GM21381 (cell line): Measurements from ENCODE around the gene RDH13.
"Not testable (repeated sequence)": the region's sequence is repeated elsewhere in the genome, so short reads cannot be mapped to it uniquely, and the experiment has no call there.

Experiments used
- ATAC-seq: cut with Tn5 transposase; IDR thresholded peaks from one replicate; pipeline ENCODE4 v1.9.1; 2021; ENCODE audit warnings: mild to moderate bottlenecking, moderate library complexity; ENCODE audit not compliant: unreplicated experiment

RDH13 gene

GRCh38 chr19:55018633-55019032 lies 44.3 kb downstream of the RDH13 start:
- ATAC-seq: no peak

GRCh38 chr19:55018216-55018615 lies 44.7 kb downstream of the RDH13 start:
- ATAC-seq: no peak

DNA sequence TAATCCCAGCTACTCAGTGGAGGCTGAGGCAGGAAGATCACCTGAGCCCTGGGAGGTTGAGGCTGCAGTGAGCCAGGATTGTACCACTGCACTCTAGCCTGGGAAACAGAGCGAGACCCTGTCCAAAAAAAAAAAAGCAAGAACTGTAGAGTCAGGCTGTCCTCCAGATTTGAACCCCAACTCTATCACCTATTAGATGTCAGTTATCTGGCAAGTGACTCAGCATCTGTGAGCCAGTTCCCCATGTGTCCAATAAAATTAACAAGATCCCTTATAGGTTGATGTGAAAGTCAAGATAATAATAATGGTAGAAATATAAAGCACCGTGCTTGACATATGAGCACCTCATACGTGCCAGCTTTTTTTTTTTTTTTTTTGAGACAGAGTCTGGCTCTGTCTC lies 46.9 kb downstream of the RDH13 start:
- ATAC-seq: no peak

- no peak for ATAC-seq
Observed at GRCh38 chr19:55015126-55015525, 47.8 kb downstream of the RDH13 start.

DNA sequence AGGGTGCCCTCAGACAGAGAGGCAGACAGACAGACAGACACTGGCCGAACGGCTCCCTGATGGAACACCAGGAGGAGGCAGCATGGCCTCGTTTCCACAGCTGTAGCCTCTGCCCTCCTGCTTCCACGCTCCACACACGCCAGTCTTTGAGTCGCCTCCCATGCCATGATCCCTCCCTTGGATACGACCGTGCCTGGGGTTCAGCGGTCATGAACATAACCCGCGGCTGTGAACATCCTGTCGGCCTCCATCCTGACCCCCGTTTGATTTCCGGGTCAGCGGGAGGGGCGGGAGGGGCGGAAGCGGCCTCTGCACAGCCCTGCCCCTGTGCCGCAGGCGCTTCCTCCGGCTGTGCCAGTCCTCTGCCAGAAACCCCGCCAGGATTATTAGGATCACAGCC lies 48.2 kb downstream of the RDH13 start:
- ATAC-seq: no peak

DNA sequence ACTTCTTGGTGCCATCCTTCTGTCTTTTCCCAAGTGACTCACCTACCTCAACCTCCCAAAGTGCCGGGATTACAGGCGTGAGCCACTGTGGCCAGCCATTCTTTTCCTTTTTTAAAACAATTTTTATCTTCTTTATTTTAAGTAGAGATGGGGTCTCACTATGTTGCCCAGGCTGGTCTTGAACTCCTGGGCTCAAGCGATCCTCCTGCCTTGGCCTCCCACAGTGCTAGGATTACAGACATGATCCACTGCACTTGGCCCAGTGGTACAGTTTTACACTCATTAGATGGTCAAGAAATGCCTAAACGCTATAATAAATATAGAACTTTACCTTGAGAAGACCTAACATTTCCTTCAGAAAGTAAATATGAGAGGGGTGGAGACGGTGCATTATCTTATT lies 49.4 kb downstream of the RDH13 start:
- no peak for ATAC-seq

GRCh38 chr19:55012306-55012705 lies 50.6 kb downstream of the RDH13 start:
- no peak for ATAC-seq

DNA sequence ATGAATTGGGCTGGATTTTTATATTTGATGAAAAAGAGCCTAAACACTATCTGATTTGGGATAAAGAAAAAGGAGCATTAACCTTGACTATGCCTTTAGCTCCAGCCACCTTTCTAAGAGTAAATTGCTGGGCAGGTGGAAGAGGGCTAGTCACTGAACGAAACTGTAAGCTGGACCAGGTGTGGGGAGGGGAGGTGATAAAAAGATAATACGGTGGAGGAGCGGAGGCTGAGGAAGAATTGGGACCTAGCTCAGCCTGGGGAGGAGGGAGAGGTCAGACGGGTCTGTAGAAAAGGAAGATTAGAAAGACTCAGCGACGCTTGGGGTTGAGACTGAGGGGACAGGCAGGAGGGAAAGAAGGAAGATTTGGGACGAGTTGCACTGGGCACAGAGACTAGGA lies 52.4 kb downstream of the RDH13 start:
- not testable (repeated sequence) for ATAC-seq

- ATAC-seq: not testable (repeated sequence)
Observed at GRCh38 chr19:55008781-55009180, 54.2 kb downstream of the RDH13 start.

DNA sequence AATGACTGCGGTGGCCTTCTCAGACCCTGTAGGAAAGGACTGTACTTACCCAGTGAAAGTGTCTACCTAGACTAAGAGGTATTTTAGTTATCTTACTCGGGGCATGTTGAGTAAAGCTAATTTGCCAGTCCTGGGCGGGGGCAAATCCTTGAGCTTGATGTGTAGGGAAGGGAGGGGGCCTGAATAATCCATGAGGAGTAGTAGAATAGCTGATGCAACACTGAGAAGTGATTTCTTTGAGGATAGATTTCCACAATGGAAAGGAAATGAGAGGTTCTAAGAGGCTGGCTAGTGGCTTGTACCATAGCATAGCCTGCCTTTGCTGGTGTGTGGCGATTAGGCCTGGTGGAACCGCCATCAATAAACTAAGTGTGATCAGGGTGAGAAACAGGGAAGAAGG lies 54.8 kb downstream of the RDH13 start:
- not testable (repeated sequence) for ATAC-seq

GRCh38 chr19:55007537-55007936 lies 55.4 kb downstream of the RDH13 start:
- not testable (repeated sequence) for ATAC-seq

GRCh38 chr19:55006795-55007194 lies 56.2 kb downstream of the RDH13 start:
- not testable (repeated sequence) for ATAC-seq

- ATAC-seq: no peak
Observed at GRCh38 chr19:55005684-55006488, 57.1 kb downstream of the RDH13 start.

GRCh38 chr19:55000761-55001160 lies 62.2 kb downstream of the RDH13 start:
- ATAC-seq: no peak

DNA sequence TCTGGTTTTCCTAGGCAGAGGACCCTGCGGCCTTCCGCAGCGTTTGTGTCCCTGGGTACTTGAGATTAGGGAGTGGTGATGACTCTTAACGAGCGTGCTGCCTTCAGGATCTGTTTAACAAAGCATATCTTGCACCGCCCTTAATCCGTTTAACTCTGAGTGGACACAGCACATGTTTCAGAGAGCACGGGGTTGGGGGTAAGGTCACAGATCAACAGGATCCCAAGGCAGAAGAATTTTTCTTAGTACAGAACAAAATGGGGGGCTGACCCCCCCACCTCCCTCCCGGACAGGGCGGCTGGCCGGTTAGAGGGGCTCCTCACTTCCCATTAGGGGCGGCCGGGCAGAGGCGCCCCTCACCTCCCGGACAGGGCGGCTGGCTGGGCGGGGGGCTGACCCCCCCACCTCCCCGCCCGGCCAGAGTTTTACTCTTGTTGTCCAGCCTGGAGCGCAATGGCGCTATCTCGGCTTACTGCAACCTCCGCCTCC lies 64.2 kb downstream of the RDH13 start:
- not testable (repeated sequence) for ATAC-seq

DNA sequence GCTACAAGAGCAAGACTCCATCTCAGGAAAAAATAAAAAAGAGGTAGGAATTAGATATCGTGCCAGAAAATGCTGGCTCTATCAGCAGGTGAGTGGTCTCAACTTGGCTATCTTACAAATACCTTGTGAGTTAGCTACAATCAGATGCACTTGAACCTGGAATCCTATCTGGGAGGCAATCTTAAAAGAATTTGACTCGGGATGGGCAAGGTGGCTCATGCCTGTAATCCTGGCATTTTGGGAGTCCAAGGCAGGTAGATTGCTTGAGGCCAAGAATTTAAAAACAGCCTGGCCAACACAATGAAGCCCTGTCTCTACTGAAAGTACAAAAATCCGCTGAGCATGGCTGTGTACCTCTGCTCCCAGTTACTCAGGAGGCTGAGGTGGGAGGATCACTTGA lies 67.4 kb downstream of the RDH13 start:
- no peak for ATAC-seq
